Stimulated activated CD8-positive, alpha-beta memory T cell treated with anti-CD3 and anti-CD28 coated beads, Interleukin-15, amount 100 ng/mL, for 24 hours (primary cell): ENCODE data around the gene SH2B2.
"Not testable (repeated sequence)": the region's sequence is repeated elsewhere in the genome, so short reads cannot be mapped to it uniquely, and the experiment has no call there.

Source experiments
- DNase-seq: peaks from one replicate; pipeline ENCODE4 v3.0.0-alpha.2; 2020; ENCODE audit warnings: low read depth

SH2B2 gene

GRCh38 chr7:102337002-102337401 is 50.3 kb downstream of the SH2B2 start:
- not testable (repeated sequence) for DNase-seq

GRCh38 chr7:102337420-102337819 is 50.8 kb downstream of the SH2B2 start:
- not testable (repeated sequence) for DNase-seq

GRCh38 chr7:102340599-102341368 is 54.1 kb downstream of the SH2B2 start:
- DNase-seq, result not testable (repeated sequence)

DNA sequence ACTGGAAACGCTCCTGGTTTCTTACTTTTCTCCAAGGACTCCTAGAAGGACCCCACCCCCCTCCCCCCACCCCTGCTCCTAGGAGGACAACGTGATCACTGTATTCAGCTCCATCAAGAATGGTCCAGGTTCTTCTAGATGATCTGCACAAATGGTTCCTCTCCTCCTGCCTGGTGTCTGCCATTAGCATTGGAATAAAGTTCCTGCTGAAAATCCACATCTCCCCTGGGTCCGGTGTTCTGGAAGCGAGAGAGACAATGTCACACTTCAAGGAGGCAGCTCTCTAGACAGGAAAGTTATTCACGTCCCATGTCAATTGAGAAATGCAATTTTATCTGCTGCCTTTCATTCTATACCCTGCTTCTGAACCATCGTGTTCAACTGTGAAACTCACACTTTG is 60.3 kb downstream of the SH2B2 start:
- DNase-seq, result not testable (repeated sequence)

DNA sequence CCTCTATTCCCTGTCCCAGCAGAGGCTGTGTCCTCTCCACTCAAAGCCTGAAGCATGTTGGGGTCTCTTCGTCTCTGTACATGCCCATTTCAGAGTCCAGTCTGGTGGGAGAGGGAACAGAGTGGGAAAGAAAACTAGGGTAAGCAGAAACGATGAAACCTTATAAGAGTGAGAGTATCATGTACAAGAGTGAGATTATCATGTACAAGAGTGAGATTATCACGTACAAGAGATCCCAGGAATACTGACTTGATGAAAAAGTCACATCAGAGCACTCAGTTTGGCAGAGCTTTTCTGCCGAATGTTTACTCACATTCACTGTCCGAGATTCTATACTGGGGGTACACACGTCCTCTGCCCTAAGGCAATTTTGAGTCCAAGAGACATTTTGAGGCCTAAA is 69.7 kb downstream of the SH2B2 start, which contains the start of gene SPDYE6:
Gene SPDYE6, minus strand, starts transcription at position 101 of the 400 bp plus-strand sequence. CDS start 421 bp downstream, outside the sequence.
- DNase-seq, result not testable (repeated sequence)

GRCh38 chr7:102363549-102364393 is 77.1 kb downstream of the SH2B2 start:
- DNase-seq, result peak; percentile 76

DNA sequence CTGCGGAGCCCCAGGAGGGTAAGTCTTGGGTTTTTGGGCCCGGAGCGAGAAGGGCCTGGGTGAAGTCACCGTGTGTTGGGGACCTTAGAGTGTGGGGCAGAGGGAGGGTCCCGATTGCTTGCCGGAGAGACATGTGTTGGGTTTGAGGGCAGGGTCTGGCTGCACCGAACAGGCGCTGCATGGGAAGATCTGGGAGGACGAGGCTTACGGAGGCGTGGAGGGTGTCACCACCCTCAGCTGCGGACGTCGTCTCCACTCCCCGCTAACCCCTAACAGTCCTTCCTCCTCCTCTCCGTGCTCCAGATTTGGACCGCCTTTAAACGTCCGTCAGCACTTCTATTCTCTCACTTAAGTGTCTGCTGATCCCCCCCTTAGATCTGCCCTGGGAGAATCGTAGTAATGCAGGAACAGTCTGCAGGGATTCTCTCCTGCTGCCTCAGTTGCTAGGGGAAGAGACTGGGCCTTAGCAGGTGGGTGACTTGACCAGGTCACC is 77.8 kb downstream of the SH2B2 start:
- DNase-seq, result peak; percentile 1

DNA sequence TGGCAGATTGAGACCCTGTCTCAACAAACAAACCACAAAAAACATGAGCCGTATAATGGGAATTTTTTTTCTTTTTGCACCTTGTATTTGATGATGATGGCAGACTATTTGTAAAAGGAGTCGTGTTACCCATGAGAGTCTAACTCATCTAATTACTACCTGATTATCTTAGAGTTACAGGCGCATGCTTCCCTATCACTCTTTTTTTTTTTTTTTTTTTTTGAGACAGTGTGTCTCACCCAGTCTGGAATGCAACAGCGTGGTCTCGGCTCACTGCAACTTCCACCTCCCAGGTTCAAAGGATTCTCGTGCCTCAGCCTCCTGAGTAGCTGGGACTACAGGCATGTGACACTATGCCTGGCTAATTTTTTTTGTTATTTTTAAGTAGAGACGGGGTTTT is 78.7 kb downstream of the SH2B2 start:
- DNase-seq, result not testable (repeated sequence)

DNA sequence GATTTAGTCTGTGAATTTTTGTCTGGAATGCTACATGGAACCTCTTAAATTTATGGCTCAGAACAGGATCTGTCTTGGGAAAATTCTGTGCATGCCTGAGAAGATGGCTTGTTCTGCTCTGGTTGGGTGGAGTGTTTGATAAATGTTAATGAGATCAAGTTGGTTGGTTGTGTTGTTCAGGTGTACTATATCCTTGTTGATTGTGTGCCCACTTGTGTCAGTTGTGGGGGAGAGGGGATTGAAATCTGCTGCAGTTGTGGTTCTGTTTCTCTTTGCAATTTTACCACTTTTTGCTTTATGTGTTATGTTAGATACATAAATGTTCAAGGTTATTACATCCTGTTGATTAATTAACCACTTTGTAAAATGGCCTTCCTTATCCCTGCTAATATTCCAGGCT is 83.4 kb downstream of the SH2B2 start:
- not testable (repeated sequence) for DNase-seq
